ENCODE results near the gene PRRC2C.

GRCh38 chr1:171576144-171576543 lies 90.8 kb downstream of the PRRC2C start:
- TF ChIP-seq, protein P1, sequence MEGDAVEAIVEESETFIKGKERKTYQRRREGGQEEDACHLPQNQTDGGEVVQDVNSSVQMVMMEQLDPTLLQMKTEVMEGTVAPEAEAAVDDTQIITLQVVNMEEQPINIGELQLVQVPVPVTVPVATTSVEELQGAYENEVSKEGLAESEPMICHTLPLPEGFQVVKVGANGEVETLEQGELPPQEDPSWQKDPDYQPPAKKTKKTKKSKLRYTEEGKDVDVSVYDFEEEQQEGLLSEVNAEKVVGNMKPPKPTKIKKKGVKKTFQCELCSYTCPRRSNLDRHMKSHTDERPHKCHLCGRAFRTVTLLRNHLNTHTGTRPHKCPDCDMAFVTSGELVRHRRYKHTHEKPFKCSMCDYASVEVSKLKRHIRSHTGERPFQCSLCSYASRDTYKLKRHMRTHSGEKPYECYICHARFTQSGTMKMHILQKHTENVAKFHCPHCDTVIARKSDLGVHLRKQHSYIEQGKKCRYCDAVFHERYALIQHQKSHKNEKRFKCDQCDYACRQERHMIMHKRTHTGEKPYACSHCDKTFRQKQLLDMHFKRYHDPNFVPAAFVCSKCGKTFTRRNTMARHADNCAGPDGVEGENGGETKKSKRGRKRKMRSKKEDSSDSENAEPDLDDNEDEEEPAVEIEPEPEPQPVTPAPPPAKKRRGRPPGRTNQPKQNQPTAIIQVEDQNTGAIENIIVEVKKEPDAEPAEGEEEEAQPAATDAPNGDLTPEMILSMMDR (IDR thresholded peaks at IDR 0.05) = no peak
- no peak for TF ChIP-seq POLR2A (IDR thresholded peaks at IDR 0.05)

Data from adrenal gland (tissue), 5 donors.